Measurements from ENCODE around the gene DNAI2.

DNA sequence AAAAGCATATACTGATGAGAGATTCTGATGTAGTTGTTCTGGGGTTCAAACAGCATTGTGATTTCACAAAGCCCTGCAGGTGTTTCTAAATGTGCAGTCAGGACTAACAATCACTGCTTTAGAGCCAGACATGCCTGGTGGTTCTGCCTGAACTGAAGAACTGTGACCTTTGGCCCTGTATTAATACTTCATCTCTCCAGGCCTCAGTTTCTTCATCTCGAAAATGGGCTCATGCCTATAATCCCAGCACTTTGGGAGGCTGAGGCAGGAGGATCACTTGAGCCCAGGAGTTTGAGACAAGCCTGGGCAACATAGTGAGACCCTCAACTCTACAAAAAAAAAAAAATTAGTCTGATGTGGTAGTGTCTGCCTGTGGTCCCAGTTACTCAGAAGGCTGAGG lies 3.9 kb downstream of the DNAI2 start:
- TF ChIP-seq, protein P1, sequence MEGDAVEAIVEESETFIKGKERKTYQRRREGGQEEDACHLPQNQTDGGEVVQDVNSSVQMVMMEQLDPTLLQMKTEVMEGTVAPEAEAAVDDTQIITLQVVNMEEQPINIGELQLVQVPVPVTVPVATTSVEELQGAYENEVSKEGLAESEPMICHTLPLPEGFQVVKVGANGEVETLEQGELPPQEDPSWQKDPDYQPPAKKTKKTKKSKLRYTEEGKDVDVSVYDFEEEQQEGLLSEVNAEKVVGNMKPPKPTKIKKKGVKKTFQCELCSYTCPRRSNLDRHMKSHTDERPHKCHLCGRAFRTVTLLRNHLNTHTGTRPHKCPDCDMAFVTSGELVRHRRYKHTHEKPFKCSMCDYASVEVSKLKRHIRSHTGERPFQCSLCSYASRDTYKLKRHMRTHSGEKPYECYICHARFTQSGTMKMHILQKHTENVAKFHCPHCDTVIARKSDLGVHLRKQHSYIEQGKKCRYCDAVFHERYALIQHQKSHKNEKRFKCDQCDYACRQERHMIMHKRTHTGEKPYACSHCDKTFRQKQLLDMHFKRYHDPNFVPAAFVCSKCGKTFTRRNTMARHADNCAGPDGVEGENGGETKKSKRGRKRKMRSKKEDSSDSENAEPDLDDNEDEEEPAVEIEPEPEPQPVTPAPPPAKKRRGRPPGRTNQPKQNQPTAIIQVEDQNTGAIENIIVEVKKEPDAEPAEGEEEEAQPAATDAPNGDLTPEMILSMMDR (tag by site-specific recombination; IDR thresholded peaks at IDR 0.05): no peak
- TF ChIP-seq ZNF23 (tag by site-specific recombination; IDR thresholded peaks at IDR 0.05; ENCODE audit: borderline replicate concordance) (no peak), PBX3 (CRISPR knock-in tag; IDR thresholded peaks at IDR 0.05) (no peak), GLI4 (tag by site-specific recombination; IDR thresholded peaks at IDR 0.05) (no peak), ZNF19 (tag by site-specific recombination; IDR thresholded peaks at IDR 0.05; ENCODE audit: low read depth) (no peak)
- TF ChIP-seq, protein P2, sequence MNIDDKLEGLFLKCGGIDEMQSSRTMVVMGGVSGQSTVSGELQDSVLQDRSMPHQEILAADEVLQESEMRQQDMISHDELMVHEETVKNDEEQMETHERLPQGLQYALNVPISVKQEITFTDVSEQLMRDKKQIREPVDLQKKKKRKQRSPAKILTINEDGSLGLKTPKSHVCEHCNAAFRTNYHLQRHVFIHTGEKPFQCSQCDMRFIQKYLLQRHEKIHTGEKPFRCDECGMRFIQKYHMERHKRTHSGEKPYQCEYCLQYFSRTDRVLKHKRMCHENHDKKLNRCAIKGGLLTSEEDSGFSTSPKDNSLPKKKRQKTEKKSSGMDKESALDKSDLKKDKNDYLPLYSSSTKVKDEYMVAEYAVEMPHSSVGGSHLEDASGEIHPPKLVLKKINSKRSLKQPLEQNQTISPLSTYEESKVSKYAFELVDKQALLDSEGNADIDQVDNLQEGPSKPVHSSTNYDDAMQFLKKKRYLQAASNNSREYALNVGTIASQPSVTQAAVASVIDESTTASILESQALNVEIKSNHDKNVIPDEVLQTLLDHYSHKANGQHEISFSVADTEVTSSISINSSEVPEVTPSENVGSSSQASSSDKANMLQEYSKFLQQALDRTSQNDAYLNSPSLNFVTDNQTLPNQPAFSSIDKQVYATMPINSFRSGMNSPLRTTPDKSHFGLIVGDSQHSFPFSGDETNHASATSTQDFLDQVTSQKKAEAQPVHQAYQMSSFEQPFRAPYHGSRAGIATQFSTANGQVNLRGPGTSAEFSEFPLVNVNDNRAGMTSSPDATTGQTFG (tag by site-specific recombination; IDR thresholded peaks at IDR 0.05; ENCODE audit: borderline replicate concordance): no peak
